Measurements from ENCODE around the gene RAB3IP. TPM values are rescaled to one million over a fixed set of nuclear protein-coding genes. Genes with fewer than 3 reads are reported as not detected.
"Not testable (repeated sequence)": the region's sequence is repeated elsewhere in the genome, so short reads cannot be mapped to it uniquely, and the experiment has no call there.

Gene RAB3IP
- total and polyA plus RNA-seq, 3 experiments from 2014 or later, result 33.8 to 39.7 (median 34.0) TPM

DNA sequence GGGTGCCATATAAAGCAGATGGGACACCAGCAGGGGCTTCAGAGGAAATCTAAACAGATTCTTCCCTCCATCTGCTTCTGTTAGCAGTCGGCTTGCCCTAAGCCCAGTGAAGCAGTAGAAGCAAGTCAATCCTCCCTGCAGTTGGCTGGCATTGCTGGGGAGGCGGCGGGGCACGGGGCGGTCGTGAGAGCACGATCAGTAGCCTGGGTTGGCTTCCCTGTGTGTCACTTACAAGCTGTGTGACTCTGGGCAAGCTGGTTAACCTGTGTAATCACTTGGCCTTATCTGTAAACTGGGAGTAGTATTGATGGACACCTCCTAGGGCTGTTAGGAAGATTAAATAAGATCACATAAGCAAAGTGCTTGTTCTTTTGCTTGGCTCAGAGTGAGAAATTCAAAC, 105.8 kb downstream of the RAB3IP start:
- no peaks in the 10 kb centered on the region for H3K36me3 Mint-ChIP-seq
- no peaks in the 10 kb centered on the region for H3K9me3 Mint-ChIP-seq
- POLR2A ChIA-PET, result no interaction called here
- no peaks in the 10 kb centered on the region for H3K4me1 Mint-ChIP-seq
- Histone ChIP-seq H3K4me3 (ENCODE audit: low read length) (no peak overlapping the region), H3K36me3 (ENCODE audit: insufficient read depth, low read length) (no peaks in the 10 kb centered on the region), H3K27me3 (ENCODE audit: insufficient read depth, low read length, poor library complexity, severe bottlenecking) (no peaks in the 10 kb centered on the region), H3K9me3 (ENCODE audit: low read length) (no peaks in the 10 kb centered on the region), H3K27ac (ENCODE audit: low read depth, low read length) (no peak overlapping the region), H3K4me1 (ENCODE audit: insufficient read depth, low read length) (no peaks in the 10 kb centered on the region)
- H3K4me3 Mint-ChIP-seq, result no peak overlapping the region
- no peak overlapping the region for H3K27ac Mint-ChIP-seq
- CTCF ChIA-PET, result no interaction called here
- DNase-seq, result no peak
- peaks cover 15 to 16% of the 10 kb centered on the region in 2 donors for H3K27me3 Mint-ChIP-seq

GRCh38 chr12:69844836-69845235, 106.2 kb downstream of the RAB3IP start:
- DNase-seq, result no peak
- Mint-ChIP-seq H3K9me3 (no peaks in the 10 kb centered on the region), H3K4me3 (no peak overlapping the region), H3K36me3 (no peaks in the 10 kb centered on the region), H3K4me1 (no peaks in the 10 kb centered on the region), H3K27ac (no peak overlapping the region), H3K27me3 (peaks cover 16 to 17% of the 10 kb centered on the region in 2 donors)
- ChIA-PET POLR2A (no interaction called here), CTCF (interaction anchor here (0.7 kb wide), 1 partner anchor 73 kb away, joined by 3 read pairs; no protein-coding TSS in a partner anchor)
- Histone ChIP-seq H3K36me3 (ENCODE audit: insufficient read depth, low read length) (no peaks in the 10 kb centered on the region), H3K27ac (ENCODE audit: low read depth, low read length) (no peak overlapping the region), H3K4me1 (ENCODE audit: insufficient read depth, low read length) (no peaks in the 10 kb centered on the region), H3K27me3 (ENCODE audit: insufficient read depth, low read length, poor library complexity, severe bottlenecking) (no peaks in the 10 kb centered on the region), H3K4me3 (ENCODE audit: low read length) (no peak overlapping the region), H3K9me3 (ENCODE audit: low read length) (no peaks in the 10 kb centered on the region)

DNA sequence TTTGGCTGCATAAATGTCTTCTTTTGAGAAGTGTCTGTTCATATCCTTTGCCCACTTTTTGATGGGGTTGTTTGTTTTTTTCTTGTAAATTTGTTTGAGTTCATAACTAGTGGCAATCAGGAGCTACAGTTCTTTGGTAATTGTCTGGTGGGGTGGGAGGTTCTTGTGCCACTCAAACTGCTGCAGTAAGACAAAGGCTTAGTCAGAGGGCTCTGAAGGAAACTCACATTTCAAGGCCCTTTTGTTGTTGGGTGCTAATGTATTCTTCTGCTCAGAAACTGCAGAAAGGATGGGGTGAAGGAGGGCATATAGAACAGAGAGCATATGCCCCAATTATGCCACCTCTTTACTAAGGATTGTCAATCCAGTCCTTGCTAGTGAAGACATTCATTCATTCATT, 108.3 kb downstream of the RAB3IP start:
- Mint-ChIP-seq H3K27me3 (peaks cover 14 to 22% of the 10 kb centered on the region in 2 donors), H3K36me3 (no peaks in the 10 kb centered on the region), H3K27ac (no peak overlapping the region), H3K9me3 (peaks cover 0 to 5% (median 2%) of the 10 kb centered on the region in 5 donors), H3K4me3 (no peak overlapping the region), H3K4me1 (no peaks in the 10 kb centered on the region)
- POLR2A ChIA-PET, result no interaction called here
- no peak overlapping the region for H3K27ac ChIP-seq (ENCODE audit: low read depth, low read length)
- H3K27me3 ChIP-seq (ENCODE audit: insufficient read depth, low read length, poor library complexity, severe bottlenecking), result no peaks in the 10 kb centered on the region
- no peak overlapping the region for H3K4me3 ChIP-seq (ENCODE audit: low read length)
- no peaks in the 10 kb centered on the region for H3K4me1 ChIP-seq (ENCODE audit: insufficient read depth, low read length)
- no peak for DNase-seq
- CTCF ChIA-PET, result no interaction called here
- no peaks in the 10 kb centered on the region for H3K36me3 ChIP-seq (ENCODE audit: insufficient read depth, low read length)
- H3K9me3 ChIP-seq (ENCODE audit: low read length), result no peaks in the 10 kb centered on the region

GRCh38 chr12:69851976-69852375, 113.3 kb downstream of the RAB3IP start:
- Mint-ChIP-seq H3K27me3 (peaks cover 0 to 19% of the 10 kb centered on the region in 2 donors), H3K4me3 (no peak overlapping the region), H3K4me1 (no peaks in the 10 kb centered on the region)

GRCh38 chr12:69853176-69853961, 114.7 kb downstream of the RAB3IP start:
- H3K27ac Mint-ChIP-seq; H3K36me3 ChIP-seq (ENCODE audit: insufficient read depth, low read length); CTCF ChIA-PET; H3K36me3 Mint-ChIP-seq; H3K4me3 ChIP-seq (ENCODE audit: low read length); H3K27ac ChIP-seq (ENCODE audit: low read depth, low read length); POLR2A ChIA-PET; H3K9me3 ChIP-seq (ENCODE audit: low read length); H3K4me3 Mint-ChIP-seq; H3K27me3 ChIP-seq (ENCODE audit: insufficient read depth, low read length, poor library complexity, severe bottlenecking); DNase-seq; H3K4me1 ChIP-seq (ENCODE audit: insufficient read depth, low read length); H3K4me1 Mint-ChIP-seq: not testable (repeated sequence)
- Mint-ChIP-seq H3K27me3 (peaks cover 0 to 19% of the 10 kb centered on the region in 2 donors), H3K9me3 (peaks cover 0 to 12% (median 7%) of the 10 kb centered on the region in 5 donors)

More at GRCh38 chr12:69851976-69852375, 113.3 kb downstream of the RAB3IP start:
- Histone ChIP-seq H3K4me3 (ENCODE audit: low read length) (no peak overlapping the region), H3K4me1 (ENCODE audit: insufficient read depth, low read length) (no peaks in the 10 kb centered on the region), H3K27ac (ENCODE audit: low read depth, low read length) (no peak overlapping the region), H3K9me3 (ENCODE audit: low read length) (no peaks in the 10 kb centered on the region), H3K36me3 (ENCODE audit: insufficient read depth, low read length) (no peaks in the 10 kb centered on the region), H3K27me3 (ENCODE audit: insufficient read depth, low read length, poor library complexity, severe bottlenecking) (no peaks in the 10 kb centered on the region)
- DNase-seq, result no peak
- ChIA-PET CTCF (no interaction called here), POLR2A (no interaction called here)
- Mint-ChIP-seq H3K27ac (no peak overlapping the region), H3K36me3 (peaks cover 0 to 5% (median 0%) of the 10 kb centered on the region in 3 donors), H3K9me3 (peaks cover 0 to 12% (median 7%) of the 10 kb centered on the region in 5 donors)

DNA sequence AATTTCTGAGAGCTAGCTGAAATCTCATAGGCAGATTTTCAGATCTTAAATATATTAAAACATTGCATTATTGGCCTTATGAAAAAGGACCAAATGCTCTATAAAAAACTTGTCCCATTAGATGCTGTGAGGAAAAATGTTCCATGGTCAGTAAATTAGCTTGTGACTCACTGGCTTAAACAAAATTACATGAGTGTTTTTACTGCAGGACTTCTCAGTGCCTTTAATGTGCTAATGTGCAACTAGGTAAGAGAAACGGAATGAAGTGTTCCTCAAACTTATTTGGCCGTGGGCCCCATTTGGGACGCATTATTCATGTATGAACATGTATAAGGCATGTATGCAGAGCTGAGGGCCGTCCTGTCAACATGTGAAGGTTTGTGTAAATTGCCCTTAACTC, 128.0 kb downstream of the RAB3IP start:
- Mint-ChIP-seq H3K27me3 (peaks cover 5 to 37% of the 10 kb centered on the region in 2 donors), H3K4me1 (no peaks in the 10 kb centered on the region), H3K36me3 (no peaks in the 10 kb centered on the region), H3K27ac (no peak overlapping the region), H3K4me3 (no peak overlapping the region), H3K9me3 (peaks cover 0 to 2% (median 0%) of the 10 kb centered on the region in 5 donors)
- CTCF ChIA-PET, result interaction anchor here (0.6 kb wide), 1 partner anchor 713 kb away, joined by 3 read pairs; no protein-coding TSS in a partner anchor
- H3K36me3 ChIP-seq (ENCODE audit: insufficient read depth, low read length), result no peaks in the 10 kb centered on the region
- no peak overlapping the region for H3K27ac ChIP-seq (ENCODE audit: low read depth, low read length)
- H3K4me1 ChIP-seq (ENCODE audit: insufficient read depth, low read length), result no peaks in the 10 kb centered on the region
- no peak for DNase-seq
- no peaks in the 10 kb centered on the region for H3K27me3 ChIP-seq (ENCODE audit: insufficient read depth, low read length, poor library complexity, severe bottlenecking)
- H3K4me3 ChIP-seq (ENCODE audit: low read length), result no peak overlapping the region
- POLR2A ChIA-PET, result no interaction called here
- H3K9me3 ChIP-seq (ENCODE audit: low read length), result no peaks in the 10 kb centered on the region

GRCh38 chr12:69868695-69869094, 130.0 kb downstream of the RAB3IP start:
- Histone ChIP-seq H3K9me3 (ENCODE audit: low read length) (no peaks in the 10 kb centered on the region), H3K4me1 (ENCODE audit: insufficient read depth, low read length) (no peaks in the 10 kb centered on the region), H3K27ac (ENCODE audit: low read depth, low read length) (no peak overlapping the region), H3K4me3 (ENCODE audit: low read length) (no peak overlapping the region), H3K36me3 (ENCODE audit: insufficient read depth, low read length) (no peaks in the 10 kb centered on the region), H3K27me3 (ENCODE audit: insufficient read depth, low read length, poor library complexity, severe bottlenecking) (no peaks in the 10 kb centered on the region)
- Mint-ChIP-seq H3K27me3 (peaks cover 4 to 47% of the 10 kb centered on the region in 2 donors), H3K27ac (no peak overlapping the region), H3K9me3 (peaks cover 0 to 2% (median 0%) of the 10 kb centered on the region in 5 donors), H3K4me3 (no peak overlapping the region), H3K4me1 (no peaks in the 10 kb centered on the region), H3K36me3 (peaks cover 0 to 2% (median 0%) of the 10 kb centered on the region in 3 donors)
- CTCF ChIA-PET, result no interaction called here
- POLR2A ChIA-PET, result no interaction called here
- no peak for DNase-seq

- H3K36me3 Mint-ChIP-seq, result peaks cover 0 to 2% (median 0%) of the 10 kb centered on the region in 3 donors
- ChIA-PET POLR2A (no interaction called here), CTCF (no interaction called here)
- DNase-seq, result no peak
- no peak overlapping the region for H3K27ac Mint-ChIP-seq
- no peaks in the 10 kb centered on the region for H3K9me3 ChIP-seq (ENCODE audit: low read length)
- H3K27me3 ChIP-seq (ENCODE audit: insufficient read depth, low read length, poor library complexity, severe bottlenecking), result no peaks in the 10 kb centered on the region
- peaks cover 2 to 44% of the 10 kb centered on the region in 2 donors for H3K27me3 Mint-ChIP-seq
- H3K9me3 Mint-ChIP-seq, result peaks cover 0 to 2% (median 0%) of the 10 kb centered on the region in 5 donors
- H3K36me3 ChIP-seq (ENCODE audit: insufficient read depth, low read length), result no peaks in the 10 kb centered on the region
- H3K4me1 Mint-ChIP-seq, result no peaks in the 10 kb centered on the region
- H3K27ac ChIP-seq (ENCODE audit: low read depth, low read length), result no peak overlapping the region
- H3K4me3 ChIP-seq (ENCODE audit: low read length), result no peak overlapping the region
- no peak overlapping the region for H3K4me3 Mint-ChIP-seq
- no peaks in the 10 kb centered on the region for H3K4me1 ChIP-seq (ENCODE audit: insufficient read depth, low read length)
Observed at GRCh38 chr12:69872804-69873203, 134.1 kb downstream of the RAB3IP start.

Measured in CD8-positive, alpha-beta memory T cell (primary cell).